Heart left ventricle (tissue), 16 donors: Measurements from ENCODE around the gene SRRD. TPM values are rescaled to one million over a fixed set of nuclear protein-coding genes. Genes with fewer than 3 reads are reported as not detected.
A peak's percentile ranks its signal among the peaks of the same experiment; 100 is the strongest.

Experiments
- ATAC-seq, 4 donors: fragments of 200-7000 bp; cut with Tn5 transposase; one replicate each; pipeline ENCODE4 v1.9.1; 2020 to 2022; ENCODE audit warnings: moderate library complexity in 4 of 4, mild to moderate bottlenecking in 3 of 4, moderate number of reproducible peaks in 1 of 4
- DNase-seq, 5 donors: peaks; one replicate each; pipeline ENCODE4 v3.0.0-alpha.2; 2020
- H3K27ac ChIP-seq, 12 donors: fragments of 200-600 bp; sonication (generic) in 4 of 12; one replicate each; pipeline versions ENCODE4 v1.5.0 to v1.8.0; 2016 to 2022; ENCODE audit warnings: mild to moderate bottlenecking in 2 of 12
- H3K27me3 ChIP-seq, 9 donors: fragments of 200-600 bp; sonication (generic) in 2 of 9; one replicate each; pipeline versions ENCODE4 v1.5.1 to v1.8.0; 2016 to 2022; ENCODE audit warnings: mild to moderate bottlenecking in 3 of 9
- H3K36me3 ChIP-seq, 9 donors: fragments of 200-600 bp; sonication (generic) in 2 of 9; one replicate each; pipeline versions ENCODE4 v1.5.0 to v1.8.0; 2018 to 2022; ENCODE audit warnings: mild to moderate bottlenecking in 2 of 9
- H3K4me1 ChIP-seq, 12 donors: fragments of 200-600 bp; sonication (generic) in 4 of 12; one replicate each; pipeline versions ENCODE4 v1.5.0 to v1.8.0; 2016 to 2022; ENCODE audit warnings: mild to moderate bottlenecking in 3 of 12
- H3K4me3 ChIP-seq, 12 donors: fragments of 200-600 bp; sonication (generic) in 4 of 12; one replicate each; pipeline versions ENCODE4 v1.5.0 to v1.8.0; 2017 to 2022; ENCODE audit warnings: mild to moderate bottlenecking in 9 of 12, moderate library complexity in 4 of 12
- H3K9me3 ChIP-seq, 12 donors: fragments of 200-600 bp; sonication (generic) in 4 of 12; one replicate each; pipeline versions ENCODE4 v1.5.0 to v1.8.0; 2016 to 2022; ENCODE audit warnings: mild to moderate bottlenecking in 1 of 12
- POLR2A ChIP-seq, 2 donors: fragments of 450-650 bp; IDR thresholded peaks; one replicate each; pipeline ENCODE4 v1.6.1; 2017; ENCODE audit warnings: antibody characterized with exemption in 2 of 2, mild to moderate bottlenecking in 2 of 2, moderate library complexity in 2 of 2
- WGBS, 4 donors: extraction: QIAGEN DNeasy Blood & Tissue Kit in 2 of 4; methylation state at CpG; one replicate each; pipeline versions ENCODE4 v1.1.5 to v1.1.7; 2013 to 2018; 5-methylcytosine and 5-hydroxymethylcytosine counted together
- intact Hi-C, 10 donors: fragments of 100-400 bp; cut with DNase I; formaldehyde crosslinking; loops; one replicate each; pipeline versions ENCODE4 v1.11.1 to v1.14.2; 2022
- polyA plus RNA-seq, 2 donors: library from polyadenylated mRNA; stranded (reverse); fragments of 200-250 nt; gene quantifications; one replicate each; pipeline ENCODE4 v1.2.3, GENCODE V29; 2013
- total RNA-seq, 9 donors: library from RNA; depleted of rRNA in 2 of 9; stranded (reverse); fragments of >200 nt in 2 of 9; fragmentation: NEBNext Ultra II Directional in 3 of 9; extraction: Animal tissue kit (Norgen Biotek cat#: 25700) in 3 of 9; gene quantifications; one replicate each; pipeline versions ENCODE4 v1.1.0 to v1.2.4, GENCODE V29; 2016 to 2023
- TF ChIP-seq, protein P1 (sequence below), 12 donors: fragments of 200-600 bp; sonication (generic) in 4 of 12; IDR thresholded peaks; one replicate each; pipeline versions ENCODE4 v1.5.0 to v1.8.0; 2018 to 2022; ENCODE audit warnings: antibody characterized with exemption in 12 of 12, mild to moderate bottlenecking in 5 of 12
- donor health status: ischemic (EF 13 %, LVEDD 7.1; RV severe dilation, severe dysfunction).
- donor health status: healthy with polysubstance abuse.
- donor health status: DM: no; HTN: yes; CAD: no.
- donor health status: DM: no; HTN: no; CAD: no.
- donor health status: ischemic (EF 25% LVEDD 6.9; RV normal size, moderate dysfunction).
- donor health status: ischemic (EF 25% LVEDD 5.7; RV mildly dilated, moderate dysfunction).
- donor health status: healthy.
- donor health status: DM: yes; HTN: yes; CAD: no.
- donor health status: ischemic (EF 35%, LVEDD 5.7; RV mildly dilated, moderate dysfunction).
- donor health status: nonischemic (EF 11% LVEDD 7.7; RV severe dilation, severe dysfunction).
- donor health status: DM: yes; HTN: yes; CAD: no.
- donor health status: PGD.
- donor health status: ischemic (EF 29% LVEDD 5.4; RV normal size, mild dysfunction).
- donor health status: nonischemic (EF 23%, LVEDD 6.1; RV moderate dilation, normal function).

The SRRD gene
- total and polyA plus RNA-seq, 11 donors = 11.3 to 28.9 (median 23.4) TPM

DNA sequence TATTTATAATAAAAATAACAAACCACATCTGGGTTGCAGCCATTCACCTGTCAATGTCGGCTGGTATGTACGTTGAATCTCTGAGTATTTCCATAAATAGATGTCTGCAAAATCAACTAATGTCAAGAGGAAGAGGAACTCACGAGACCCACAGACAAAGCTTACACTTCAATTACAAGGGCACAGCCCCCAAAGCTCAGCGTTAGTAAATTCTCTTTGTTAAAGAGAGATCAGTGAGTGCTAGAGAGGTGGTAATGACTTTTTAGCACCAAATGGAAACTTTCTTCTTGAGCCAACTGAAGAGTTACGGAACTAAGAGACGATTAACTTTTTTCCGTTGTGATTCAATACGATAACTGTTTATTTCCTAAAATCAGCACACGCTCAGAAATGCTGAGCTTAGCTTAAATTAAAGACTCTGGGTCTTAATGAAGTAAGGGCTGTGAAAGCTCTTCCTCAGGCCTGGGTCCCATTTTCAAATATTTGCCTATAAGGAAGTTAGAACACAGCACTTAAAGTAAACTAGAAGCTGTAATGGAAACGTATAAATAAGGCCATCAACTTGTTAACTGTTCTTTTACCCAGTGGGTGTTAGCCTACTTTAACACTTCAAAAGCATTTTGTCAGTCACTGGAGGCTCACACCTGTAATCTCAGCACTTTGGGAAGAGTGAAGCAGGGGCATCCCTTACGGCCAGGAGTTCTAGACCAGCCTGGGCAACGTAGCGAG lies 51.4 kb downstream of the SRRD start:
- TF ChIP-seq, protein P1, sequence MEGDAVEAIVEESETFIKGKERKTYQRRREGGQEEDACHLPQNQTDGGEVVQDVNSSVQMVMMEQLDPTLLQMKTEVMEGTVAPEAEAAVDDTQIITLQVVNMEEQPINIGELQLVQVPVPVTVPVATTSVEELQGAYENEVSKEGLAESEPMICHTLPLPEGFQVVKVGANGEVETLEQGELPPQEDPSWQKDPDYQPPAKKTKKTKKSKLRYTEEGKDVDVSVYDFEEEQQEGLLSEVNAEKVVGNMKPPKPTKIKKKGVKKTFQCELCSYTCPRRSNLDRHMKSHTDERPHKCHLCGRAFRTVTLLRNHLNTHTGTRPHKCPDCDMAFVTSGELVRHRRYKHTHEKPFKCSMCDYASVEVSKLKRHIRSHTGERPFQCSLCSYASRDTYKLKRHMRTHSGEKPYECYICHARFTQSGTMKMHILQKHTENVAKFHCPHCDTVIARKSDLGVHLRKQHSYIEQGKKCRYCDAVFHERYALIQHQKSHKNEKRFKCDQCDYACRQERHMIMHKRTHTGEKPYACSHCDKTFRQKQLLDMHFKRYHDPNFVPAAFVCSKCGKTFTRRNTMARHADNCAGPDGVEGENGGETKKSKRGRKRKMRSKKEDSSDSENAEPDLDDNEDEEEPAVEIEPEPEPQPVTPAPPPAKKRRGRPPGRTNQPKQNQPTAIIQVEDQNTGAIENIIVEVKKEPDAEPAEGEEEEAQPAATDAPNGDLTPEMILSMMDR (IDR thresholded peaks at IDR 0.05) = no peak
- WGBS, 4 donors = 47 to 61% (median 52%) methylated on average over 13 of the region's 13 CpGs
- no peaks in the 10 kb centered on the region for H3K27me3 ChIP-seq
- peak overlapping the region in 6 of 12 donors; percentile 10 to 79 (median 20) for H3K27ac ChIP-seq
- no peaks in the 10 kb centered on the region for H3K9me3 ChIP-seq
- no peak for DNase-seq
- ATAC-seq = peak in 1 of 4 donors; percentile 30
- intact Hi-C loops = no loop called here
- peaks cover 0 to 92% (median 49%) of the 10 kb centered on the region in 9 donors for H3K36me3 ChIP-seq
- H3K4me3 ChIP-seq = no peak overlapping the region
- H3K4me1 ChIP-seq = peaks cover 0 to 21% (median 5%) of the 10 kb centered on the region in 12 donors

DNA sequence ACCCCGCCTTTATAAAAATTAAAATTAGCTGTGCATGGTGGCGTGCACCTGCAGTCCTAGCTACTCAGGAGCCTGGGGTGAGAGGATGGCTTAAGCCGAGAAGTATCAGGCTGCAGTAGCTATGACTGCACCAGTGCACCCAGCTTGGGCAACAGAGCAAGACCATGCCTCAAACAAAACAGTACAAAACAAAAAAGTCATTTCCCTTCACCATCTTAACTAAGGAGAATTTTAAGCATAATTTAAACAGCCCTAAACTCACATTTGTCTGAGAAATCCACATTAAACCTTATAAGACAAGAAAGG lies 51.9 kb downstream of the SRRD start:
- no peak for ATAC-seq
- Histone ChIP-seq H3K4me1 (peaks cover 0 to 21% (median 5%) of the 10 kb centered on the region in 12 donors), H3K9me3 (no peaks in the 10 kb centered on the region), H3K36me3 (peaks cover 0 to 92% (median 48%) of the 10 kb centered on the region in 9 donors), H3K27ac (peak overlapping the region in 3 of 12 donors; percentile 10 to 79 (median 29)), H3K27me3 (no peaks in the 10 kb centered on the region), H3K4me3 (no peak overlapping the region)
- WGBS, 4 donors = 95 to 100% (median 98%) methylated on average over 3 of the region's 3 CpGs
- DNase-seq = no peak
- intact Hi-C loops = no loop called here
- TF ChIP-seq, protein P1 (IDR thresholded peaks at IDR 0.05) = no peak
- TF ChIP-seq POLR2A (IDR thresholded peaks at IDR 0.05) = no peak

DNA sequence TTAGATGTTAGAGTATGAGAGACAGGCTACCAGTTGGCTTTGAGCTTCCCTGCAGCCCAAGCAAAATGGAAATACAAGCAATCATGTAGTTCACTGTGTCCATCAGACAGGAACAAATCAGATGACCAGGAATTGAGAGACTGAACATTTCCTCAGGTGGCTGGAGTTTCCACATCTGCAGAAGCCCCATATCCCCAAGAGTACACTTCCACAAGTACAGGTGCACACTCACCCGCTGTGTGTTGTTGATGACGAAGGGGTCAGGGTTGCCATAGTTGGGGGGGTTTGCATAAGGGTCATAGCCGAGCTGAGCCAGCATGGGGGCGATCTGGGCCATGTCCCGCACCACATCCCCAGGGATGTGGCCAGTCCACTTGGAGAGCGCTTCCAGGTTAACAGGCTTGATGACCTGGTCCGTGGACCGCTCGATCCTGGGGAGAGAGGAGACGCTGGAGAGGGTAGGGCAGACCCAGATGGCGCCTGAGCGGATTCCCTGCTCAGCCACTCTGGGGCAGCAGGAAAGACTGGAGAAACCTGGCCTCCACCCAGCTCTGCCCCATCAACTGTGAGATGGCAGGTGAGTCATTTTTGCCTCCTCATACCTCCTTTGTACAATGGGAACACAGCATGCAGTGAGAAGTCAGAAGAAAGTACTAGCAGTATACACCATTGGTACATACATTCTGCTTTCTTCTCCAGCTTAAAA lies 52.5 kb downstream of the SRRD start:
- no peak for ATAC-seq
- Histone ChIP-seq H3K27me3 (no peaks in the 10 kb centered on the region), H3K27ac (peak overlapping the region in 1 of 12 donors; percentile 79), H3K4me1 (peaks cover 0 to 21% (median 5%) of the 10 kb centered on the region in 12 donors), H3K4me3 (no peak overlapping the region), H3K36me3 (peaks cover 0 to 92% (median 48%) of the 10 kb centered on the region in 9 donors), H3K9me3 (no peaks in the 10 kb centered on the region)
- TF ChIP-seq, protein P1 (IDR thresholded peaks at IDR 0.05) = no peak
- TF ChIP-seq POLR2A (IDR thresholded peaks at IDR 0.05) = no peak
- intact Hi-C loops = no loop called here
- no peak for DNase-seq
- whole genome bisulfite sequencing, 4 donors = 94 to 96% (median 95%) methylated on average over 12 of the region's 12 CpGs

DNA sequence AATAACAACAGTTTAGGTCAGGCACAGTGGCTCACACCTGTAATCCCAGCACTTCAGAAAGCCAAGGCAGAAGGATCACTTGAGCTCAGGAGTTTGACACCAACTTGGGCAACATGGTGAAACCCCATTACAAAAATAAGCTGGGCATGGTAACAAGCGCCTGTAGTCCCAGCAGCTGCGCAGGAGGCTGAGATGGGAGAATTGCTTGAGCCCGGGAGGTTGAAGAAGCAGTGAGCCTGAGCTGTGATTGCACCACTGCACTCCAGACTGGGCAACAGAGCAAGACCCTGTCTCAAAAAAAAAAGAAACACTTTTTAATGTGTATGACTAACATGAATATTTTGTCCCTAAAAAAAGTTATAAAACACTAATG lies 53.1 kb downstream of the SRRD start:
- WGBS, 4 donors = 96 to 100% (median 97%) methylated on average over 3 of the region's 3 CpGs
- intact Hi-C loops = no loop called here
- no peak for ATAC-seq

More for the DNA sequence above, 53.1 kb downstream of the SRRD start:
- Histone ChIP-seq H3K27ac (no peak overlapping the region), H3K9me3 (no peaks in the 10 kb centered on the region), H3K27me3 (no peaks in the 10 kb centered on the region), H3K4me1 (peaks cover 0 to 21% (median 5%) of the 10 kb centered on the region in 12 donors), H3K4me3 (no peak overlapping the region), H3K36me3 (peaks cover 0 to 92% (median 46%) of the 10 kb centered on the region in 9 donors)
- TF ChIP-seq, protein P1 (IDR thresholded peaks at IDR 0.05) = no peak
- TF ChIP-seq POLR2A (IDR thresholded peaks at IDR 0.05) = no peak
- DNase-seq = no peak
